TTC549 (cell line): ENCODE results near the gene ATOH1.

Source experiments
- FAIRE-seq: peaks from 2 replicates; lab custom pipeline; 2012; peaks lifted over from hg19 to GRCh38; lab: Jason Lieb, UNC

ATOH1 gene

GRCh38 chr4:93828332-93828994 lies at the start of gene ATOH1:
Gene ATOH1 (plus strand): TSS chr4:93828753. CDS start chr4:93828927, 174 bp downstream.
- no peak for FAIRE-seq

- no peak for FAIRE-seq
Observed at GRCh38 chr4:93779228-93779627, 49.3 kb upstream of the ATOH1 start.

- no peak for FAIRE-seq
Observed at GRCh38 chr4:93780080-93780479, 48.5 kb upstream of the ATOH1 start.

- no peak for FAIRE-seq
Observed at GRCh38 chr4:93781198-93781597, 47.4 kb upstream of the ATOH1 start.

- FAIRE-seq: no peak
Observed at GRCh38 chr4:93786149-93786548, 42.4 kb upstream of the ATOH1 start.

GRCh38 chr4:93788712-93789111 lies 39.8 kb upstream of the ATOH1 start:
- peak; percentile 25 for FAIRE-seq

- FAIRE-seq: peak; percentile 37
Observed at GRCh38 chr4:93791570-93792195, 36.9 kb upstream of the ATOH1 start.

GRCh38 chr4:93802045-93802444 lies 26.5 kb upstream of the ATOH1 start:
- FAIRE-seq: no peak

GRCh38 chr4:93809773-93810172 lies 18.8 kb upstream of the ATOH1 start:
- FAIRE-seq: no peak

- FAIRE-seq: no peak
Observed at GRCh38 chr4:93810340-93810992, 18.1 kb upstream of the ATOH1 start.

- no peak for FAIRE-seq
Observed at GRCh38 chr4:93813092-93813491, 15.5 kb upstream of the ATOH1 start.

GRCh38 chr4:93814141-93814540 lies 14.4 kb upstream of the ATOH1 start:
- FAIRE-seq: no peak

GRCh38 chr4:93814722-93815121 lies 13.8 kb upstream of the ATOH1 start:
- no peak for FAIRE-seq

GRCh38 chr4:93825551-93826216 lies 2.9 kb upstream of the ATOH1 start:
- no peak for FAIRE-seq

- FAIRE-seq: no peak
Observed at GRCh38 chr4:93827272-93827947, 1.1 kb upstream of the ATOH1 start.

GRCh38 chr4:93828995-93829819 lies 654 bp downstream of the ATOH1 start:
- FAIRE-seq: no peak

GRCh38 chr4:93829820-93830687 lies 1.5 kb downstream of the ATOH1 start:
- no peak for FAIRE-seq

GRCh38 chr4:93831716-93832496 lies 3.4 kb downstream of the ATOH1 start:
- FAIRE-seq: no peak

GRCh38 chr4:93834249-93835066 lies 5.9 kb downstream of the ATOH1 start:
- FAIRE-seq: no peak
